Loucy (cell line): ENCODE data around the gene PPP2R1B.

ENCODE experiments used
- H2AFZ ChIP-seq: fragments of 200-600 bp; sonication (generic); 2 replicates; pipeline ENCODE4 v1.6.0; 2016; ENCODE audit warnings: antibody characterized with exemption, mild to moderate bottlenecking, low read length, moderate library complexity
- H3F3A ChIP-seq: fragments of 200-600 bp; 2 replicates; pipeline ENCODE4 v1.6.0; 2016; ENCODE audit warnings: antibody characterized with exemption, low read depth, mild to moderate bottlenecking
- H3K27me3 ChIP-seq: fragments of 200-600 bp; sonication (generic); 2 replicates; pipeline ENCODE4 v1.6.1; 2014; ENCODE audit warnings: low read length, mild to moderate bottlenecking; ENCODE audit not compliant: insufficient read depth, poor library complexity, severe bottlenecking
- H3K36me3 ChIP-seq: fragments of 200-600 bp; sonication (generic); 2 replicates; pipeline ENCODE4 v1.6.1; 2016; ENCODE audit warnings: low read length; ENCODE audit not compliant: insufficient read depth
- H3K4me1 ChIP-seq: fragments of 200-600 bp; sonication (generic); 2 replicates; pipeline ENCODE4 v1.5.1; 2014; ENCODE audit warnings: low read length, mild to moderate bottlenecking; ENCODE audit not compliant: insufficient read depth, poor library complexity, severe bottlenecking
- H3K4me2 ChIP-seq: fragments of 200-600 bp; sonication (generic); 2 replicates; pipeline ENCODE4 v1.6.0; 2014; ENCODE audit warnings: antibody characterized with exemption, low read length, low read depth, mild to moderate bottlenecking; ENCODE audit not compliant: poor library complexity, severe bottlenecking
- H3K4me3 ChIP-seq: fragments of 200-600 bp; sonication (generic); 2 replicates; pipeline ENCODE4 v1.5.1; 2014; ENCODE audit warnings: low read length, mild to moderate bottlenecking, mixed read lengths; ENCODE audit not compliant: poor library complexity, severe bottlenecking
- H3K79me2 ChIP-seq: fragments of 200-600 bp; sonication (generic); 2 replicates; pipeline ENCODE4 v1.6.1; 2014; ENCODE audit warnings: low read length; ENCODE audit not compliant: insufficient read depth
- H3K9ac ChIP-seq: fragments of 200-600 bp; sonication (generic); 2 replicates; pipeline ENCODE4 v1.6.0; 2014; ENCODE audit warnings: mild to moderate bottlenecking, low read depth, low read length, moderate library complexity; ENCODE audit not compliant: poor library complexity, severe bottlenecking
- H3K9me2 ChIP-seq: fragments of 200-600 bp; sonication (generic); replicated peaks from 2 replicates; pipeline ENCODE4 v1.6.1; 2016; ENCODE audit warnings: low read depth, low read length, mixed read lengths
- H3K9me3 ChIP-seq: fragments of 200-600 bp; sonication (generic); 2 replicates; pipeline ENCODE4 v1.6.1; 2014; ENCODE audit warnings: mild to moderate bottlenecking, antibody characterized with exemption, low read length, low read depth; ENCODE audit not compliant: insufficient read depth
- H4K20me1 ChIP-seq: fragments of 200-600 bp; sonication (generic); 2 replicates; pipeline ENCODE4 v1.6.0; 2014; ENCODE audit warnings: antibody characterized with exemption, low read length, mild to moderate bottlenecking; ENCODE audit not compliant: insufficient read depth, poor library complexity, severe bottlenecking
- CTCF ChIP-seq: fragments of 200-600 bp; sonication (generic); conservative IDR thresholded peaks from 2 replicates; pipeline ENCODE4 v1.5.1; 2014; ENCODE audit warnings: mild to moderate bottlenecking, antibody characterized with exemption, low read length
- EZH2phosphoT487 ChIP-seq: fragments of 200-600 bp; IDR thresholded peaks from 2 replicates; pipeline ENCODE4 v1.6.1; 2018; ENCODE audit warnings: antibody characterized with exemption, mild to moderate bottlenecking, moderate library complexity, borderline replicate concordance

The PPP2R1B gene

DNA sequence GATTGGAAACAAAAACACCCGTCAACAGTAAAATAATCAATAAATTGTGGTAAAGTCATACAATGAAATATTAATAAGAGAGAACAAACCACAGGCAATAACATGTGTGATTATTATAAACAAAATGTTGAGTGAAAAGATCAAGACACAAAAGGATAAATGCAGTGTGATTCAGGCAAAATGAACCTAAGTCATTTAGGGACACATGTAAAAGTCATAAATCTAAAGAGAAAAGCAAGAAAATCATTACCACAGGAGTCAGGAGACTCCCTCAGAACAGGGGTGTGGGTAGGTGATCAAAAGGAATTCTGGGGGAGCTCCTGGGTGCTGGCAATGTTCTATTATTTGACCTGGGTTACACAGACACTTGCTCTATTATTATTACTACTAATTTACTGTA, 47.9 kb upstream of the PPP2R1B start:
- H3K9ac ChIP-seq = no peak overlapping the region
- H3K79me2 ChIP-seq = no peaks in the 10 kb centered on the region
- no peak for TF ChIP-seq EZH2phosphoT487
- no peak for TF ChIP-seq CTCF
- no peaks in the 10 kb centered on the region for H3F3A ChIP-seq
- H3K27me3 ChIP-seq = no peaks in the 10 kb centered on the region
- no peak overlapping the region for H2AFZ ChIP-seq
- H3K9me2 ChIP-seq = no peaks in the 10 kb centered on the region
- no peaks in the 10 kb centered on the region for H4K20me1 ChIP-seq
- no peak overlapping the region for H3K4me2 ChIP-seq
- H3K4me3 ChIP-seq = no peak overlapping the region
- H3K36me3 ChIP-seq = peaks cover 18% of the 10 kb centered on the region; the same call in 1 of the 2 replicates
- no peaks in the 10 kb centered on the region for H3K9me3 ChIP-seq
- peaks cover 13% of the 10 kb centered on the region for H3K4me1 ChIP-seq

- Histone ChIP-seq H3K4me1 (peaks cover 10% of the 10 kb centered on the region), H3F3A (no peaks in the 10 kb centered on the region), H3K9me2 (no peaks in the 10 kb centered on the region), H3K79me2 (no peaks in the 10 kb centered on the region), H3K27me3 (no peaks in the 10 kb centered on the region), H3K9me3 (no peaks in the 10 kb centered on the region), H3K4me3 (no peak overlapping the region), H2AFZ (no peak overlapping the region), H3K36me3 (peaks cover 35% of the 10 kb centered on the region; the same call in 1 of the 2 replicates), H3K9ac (no peak overlapping the region), H3K4me2 (no peak overlapping the region), H4K20me1 (no peaks in the 10 kb centered on the region)
- TF ChIP-seq EZH2phosphoT487 (no peak), CTCF (no peak)
Observed at GRCh38 chr11:111812211-111812610, 46.0 kb upstream of the PPP2R1B start.

DNA sequence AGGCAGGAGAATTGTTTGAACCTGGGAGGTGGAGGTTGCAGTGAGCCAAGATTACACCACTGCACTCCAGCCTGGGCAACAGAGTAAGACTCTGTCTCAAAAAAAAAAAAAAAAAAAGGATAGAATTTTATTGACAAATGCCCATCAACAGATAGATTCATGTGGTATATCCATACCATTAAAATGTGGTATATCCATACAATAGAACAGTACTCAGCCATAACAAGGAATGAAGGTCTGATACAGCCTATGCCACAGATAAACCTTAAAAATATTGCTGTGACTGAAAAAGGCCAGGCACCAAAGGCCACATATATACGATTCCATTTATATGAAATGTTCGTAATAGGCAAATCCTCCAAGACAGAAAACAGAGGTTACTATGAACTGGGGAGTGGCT, 45.3 kb upstream of the PPP2R1B start:
- TF ChIP-seq EZH2phosphoT487 (no peak), CTCF (no peak)
- Histone ChIP-seq H3K79me2 (no peaks in the 10 kb centered on the region), H3K4me3 (no peak overlapping the region), H3K27me3 (no peaks in the 10 kb centered on the region), H3K9me3 (no peaks in the 10 kb centered on the region), H3K36me3 (peaks cover 37% of the 10 kb centered on the region; the same call in 1 of the 2 replicates), H3K9me2 (no peaks in the 10 kb centered on the region), H3K9ac (no peak overlapping the region), H3F3A (no peaks in the 10 kb centered on the region), H2AFZ (no peak overlapping the region), H4K20me1 (no peaks in the 10 kb centered on the region), H3K4me2 (no peak overlapping the region), H3K4me1 (peaks cover 10% of the 10 kb centered on the region)
